ENCODE data around the gene SV2C.
A peak's percentile ranks its signal among the peaks of the same experiment; 100 is the strongest.
"Not testable (repeated sequence)": the region's sequence is repeated elsewhere in the genome, so short reads cannot be mapped to it uniquely, and the experiment has no call there.

Gene SV2C, protein sequence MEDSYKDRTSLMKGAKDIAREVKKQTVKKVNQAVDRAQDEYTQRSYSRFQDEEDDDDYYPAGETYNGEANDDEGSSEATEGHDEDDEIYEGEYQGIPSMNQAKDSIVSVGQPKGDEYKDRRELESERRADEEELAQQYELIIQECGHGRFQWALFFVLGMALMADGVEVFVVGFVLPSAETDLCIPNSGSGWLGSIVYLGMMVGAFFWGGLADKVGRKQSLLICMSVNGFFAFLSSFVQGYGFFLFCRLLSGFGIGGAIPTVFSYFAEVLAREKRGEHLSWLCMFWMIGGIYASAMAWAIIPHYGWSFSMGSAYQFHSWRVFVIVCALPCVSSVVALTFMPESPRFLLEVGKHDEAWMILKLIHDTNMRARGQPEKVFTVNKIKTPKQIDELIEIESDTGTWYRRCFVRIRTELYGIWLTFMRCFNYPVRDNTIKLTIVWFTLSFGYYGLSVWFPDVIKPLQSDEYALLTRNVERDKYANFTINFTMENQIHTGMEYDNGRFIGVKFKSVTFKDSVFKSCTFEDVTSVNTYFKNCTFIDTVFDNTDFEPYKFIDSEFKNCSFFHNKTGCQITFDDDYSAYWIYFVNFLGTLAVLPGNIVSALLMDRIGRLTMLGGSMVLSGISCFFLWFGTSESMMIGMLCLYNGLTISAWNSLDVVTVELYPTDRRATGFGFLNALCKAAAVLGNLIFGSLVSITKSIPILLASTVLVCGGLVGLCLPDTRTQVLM

DNA sequence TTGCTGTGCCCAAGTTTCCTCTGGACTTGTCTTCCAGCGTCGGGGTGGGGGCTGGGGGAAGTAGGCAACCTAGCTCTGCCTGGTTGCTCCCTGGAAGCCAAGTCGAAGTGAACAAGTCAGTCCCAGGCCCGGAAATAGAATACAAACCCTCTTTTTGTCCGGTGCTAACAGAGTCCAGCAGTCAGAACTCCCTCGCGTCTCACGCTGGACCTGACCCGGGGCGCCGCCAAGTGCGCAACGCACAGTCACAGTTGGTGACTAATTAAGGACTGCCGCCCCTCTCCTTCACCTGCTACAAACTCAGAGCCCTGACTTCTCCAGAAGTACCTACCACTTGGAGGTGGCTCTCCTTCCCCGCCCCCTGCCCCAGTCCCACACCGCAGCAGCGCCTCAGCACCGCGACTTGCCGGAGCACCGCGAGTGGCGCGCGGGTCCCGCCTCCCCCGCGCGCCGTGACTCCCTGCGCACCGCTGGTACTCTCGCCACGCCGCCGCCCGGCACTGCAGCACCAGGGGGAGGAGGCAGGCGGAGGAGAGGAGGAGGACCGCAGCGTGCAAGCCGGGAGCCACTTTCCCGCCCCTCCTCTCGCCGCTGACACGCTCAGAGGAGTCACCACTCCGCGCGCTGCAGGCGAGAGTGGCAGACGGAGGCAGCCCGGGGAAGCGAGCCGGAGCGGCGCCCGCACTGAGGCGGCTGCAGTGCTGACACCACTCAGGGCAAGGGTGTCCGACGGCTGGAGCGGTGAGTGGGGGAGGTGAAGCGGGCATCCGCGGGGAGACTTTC, at the start of gene SV2C:
Gene SV2C (plus strand): TSS at position 612 of the 783 bp plus-strand sequence. CDS start 48,368 bp downstream, outside the sequence.
- Mint-ChIP-seq H3K27me3 (peaks cover 45% of the 10 kb centered on the region), H3K36me3 (no peaks in the 10 kb centered on the region), H3K4me1 (ENCODE audit: low read depth) (peaks cover 27% of the 10 kb centered on the region), H3K9me3 (ENCODE audit: low read depth) (no peaks in the 10 kb centered on the region), H3K4me3 (peak within 1 kb of the TSS; percentile 78), H3K27ac (no peak within 1 kb of the TSS)

DNA sequence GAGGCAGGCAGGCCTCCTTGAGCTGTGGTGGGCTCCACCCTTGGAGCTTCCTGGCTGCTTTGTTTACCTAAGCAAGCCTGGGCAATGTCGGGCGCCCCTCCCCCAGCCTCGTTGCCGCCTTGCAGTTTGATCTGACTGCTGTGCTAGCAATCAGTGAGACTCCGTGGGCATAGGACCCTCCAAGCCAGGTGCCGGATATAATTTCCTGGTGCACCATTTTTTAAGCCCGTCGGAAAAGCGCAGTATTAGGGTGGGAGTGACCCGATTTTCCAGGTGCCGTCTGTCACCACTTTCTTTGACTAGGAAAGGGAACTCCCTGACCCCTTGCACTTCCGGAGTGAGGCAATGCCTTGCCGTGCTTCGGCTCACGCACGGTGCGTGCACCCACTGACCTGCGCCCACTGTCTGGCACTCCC, 45.4 kb upstream of the SV2C start:
- peaks cover 14% of the 10 kb centered on the region for H3K27me3 Mint-ChIP-seq
- peak overlapping the region; percentile 27 for H3K4me3 Mint-ChIP-seq
- not testable (repeated sequence) for H3K9me3 Mint-ChIP-seq (ENCODE audit: low read depth); H3K4me1 Mint-ChIP-seq (ENCODE audit: low read depth); H3K27ac Mint-ChIP-seq; H3K36me3 Mint-ChIP-seq

DNA sequence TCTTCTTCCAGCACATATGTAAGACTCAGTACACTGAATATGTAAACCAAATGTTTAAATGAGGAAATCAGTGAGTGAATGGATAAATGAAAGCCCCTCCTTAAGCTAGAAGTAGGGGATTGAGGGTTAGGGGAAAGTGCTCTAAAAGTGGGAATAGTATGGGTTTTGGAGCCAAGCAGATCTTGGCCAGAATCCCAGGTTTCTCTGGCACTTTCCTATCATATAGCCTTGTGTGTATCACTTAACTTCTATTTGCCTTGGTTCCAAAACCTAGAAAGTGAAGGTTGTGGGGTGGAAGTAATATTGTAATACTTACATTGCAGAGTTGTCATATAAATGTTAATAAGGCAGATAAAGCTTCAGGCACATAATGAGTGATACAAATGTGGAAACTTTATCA, 45.0 kb upstream of the SV2C start:
- Mint-ChIP-seq H3K4me1 (ENCODE audit: low read depth) (peaks cover 6% of the 10 kb centered on the region), H3K4me3 (peak overlapping the region; percentile 27), H3K36me3 (no peaks in the 10 kb centered on the region), H3K27me3 (peaks cover 14% of the 10 kb centered on the region), H3K27ac (no peak overlapping the region), H3K9me3 (ENCODE audit: low read depth) (no peaks in the 10 kb centered on the region)

DNA sequence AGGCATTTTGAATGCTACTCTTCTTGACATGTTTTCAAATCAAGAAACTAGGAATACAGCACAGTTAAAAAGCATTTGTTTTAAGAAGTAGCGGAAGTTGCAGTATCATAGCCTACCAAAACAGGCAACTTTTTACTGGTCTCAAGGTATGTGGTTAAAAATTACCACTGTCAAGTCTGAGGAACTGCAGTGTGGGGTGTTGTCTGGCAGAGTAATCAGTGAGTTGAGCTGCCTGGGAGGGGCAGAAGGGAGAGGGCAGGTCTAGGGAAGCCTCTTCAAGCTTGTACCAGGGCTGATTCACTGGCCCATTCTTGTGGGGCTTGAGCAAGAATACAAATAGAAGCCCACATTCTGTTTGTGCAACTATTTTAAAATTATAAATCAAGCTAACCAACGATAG, 42.4 kb upstream of the SV2C start:
- no peak overlapping the region for H3K4me3 Mint-ChIP-seq

DNA sequence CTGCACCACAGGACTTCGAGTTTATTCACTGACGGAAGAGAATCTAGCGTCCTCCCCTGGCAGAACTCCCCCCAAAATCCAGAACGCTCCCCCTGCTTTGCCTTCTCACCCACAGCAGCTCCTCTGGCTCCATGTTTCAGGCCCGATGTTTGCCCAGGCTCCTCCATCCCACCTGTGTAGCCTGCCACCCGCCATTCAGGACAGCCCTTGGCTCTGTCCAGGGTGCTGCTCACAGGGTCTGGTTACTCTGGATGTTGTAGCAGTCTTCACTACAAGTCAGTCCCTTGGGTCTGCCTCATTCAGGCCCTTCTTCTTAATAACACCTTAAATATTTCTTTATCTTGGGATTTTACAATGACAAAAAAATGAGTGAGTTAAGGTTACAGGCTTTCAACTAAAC, 41.3 kb upstream of the SV2C start:
- no peaks in the 10 kb centered on the region for H3K9me3 Mint-ChIP-seq (ENCODE audit: low read depth)
- no peaks in the 10 kb centered on the region for H3K36me3 Mint-ChIP-seq
- no peak overlapping the region for H3K27ac Mint-ChIP-seq
- H3K4me1 Mint-ChIP-seq (ENCODE audit: low read depth) = peaks cover 6% of the 10 kb centered on the region
- H3K27me3 Mint-ChIP-seq = peaks cover 21% of the 10 kb centered on the region
- H3K4me3 Mint-ChIP-seq = no peak overlapping the region

More for the DNA sequence above, 42.4 kb upstream of the SV2C start:
- Mint-ChIP-seq H3K27me3 (peaks cover 18% of the 10 kb centered on the region), H3K4me1 (ENCODE audit: low read depth) (peaks cover 6% of the 10 kb centered on the region), H3K9me3 (ENCODE audit: low read depth) (no peaks in the 10 kb centered on the region), H3K36me3 (no peaks in the 10 kb centered on the region), H3K27ac (no peak overlapping the region)

DNA sequence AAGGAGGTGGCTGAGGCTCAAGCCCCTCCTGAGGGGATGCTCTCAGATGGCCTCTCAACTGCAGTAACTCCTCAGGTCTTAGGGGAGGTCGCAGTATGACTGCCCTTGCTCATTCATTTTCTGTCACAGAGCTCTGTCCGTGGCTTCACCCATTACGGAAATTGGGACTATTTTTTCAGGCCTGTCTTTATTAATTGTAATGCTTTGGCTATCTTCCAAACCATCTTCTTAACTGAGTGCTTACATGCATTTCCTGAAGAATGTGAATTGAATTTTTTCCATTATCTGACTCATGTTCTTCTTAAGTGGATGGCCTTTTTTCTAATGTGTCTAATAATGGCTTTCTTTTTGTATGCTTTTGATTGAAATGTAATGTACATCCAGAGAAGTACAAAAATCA, 36.4 kb upstream of the SV2C start:
- no peak overlapping the region for H3K4me3 Mint-ChIP-seq
- no peak overlapping the region for H3K27ac Mint-ChIP-seq
- H3K4me1 Mint-ChIP-seq (ENCODE audit: low read depth) = no peaks in the 10 kb centered on the region
- peaks cover 20% of the 10 kb centered on the region for H3K27me3 Mint-ChIP-seq
- H3K9me3 Mint-ChIP-seq (ENCODE audit: low read depth) = no peaks in the 10 kb centered on the region
- H3K36me3 Mint-ChIP-seq = no peaks in the 10 kb centered on the region

DNA sequence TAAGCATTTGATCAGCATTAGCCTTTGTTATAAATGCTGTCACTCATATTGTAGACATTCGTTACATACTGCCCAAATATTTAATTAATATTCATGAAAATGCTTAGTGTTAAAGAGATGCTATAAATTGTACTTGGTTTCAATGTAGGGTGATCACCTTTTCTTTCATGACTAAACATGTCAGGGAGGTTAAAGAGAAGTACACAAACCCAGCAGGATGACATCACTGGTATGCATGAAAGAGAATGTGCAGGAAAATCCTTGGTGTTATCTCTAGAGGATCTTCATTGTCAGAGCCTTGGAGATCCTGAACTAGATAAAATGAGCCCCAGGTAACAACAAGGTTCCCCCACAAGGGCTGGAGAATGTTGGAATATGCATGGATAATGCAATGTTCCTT, 33.0 kb upstream of the SV2C start:
- Mint-ChIP-seq H3K27me3 (peaks cover 16% of the 10 kb centered on the region), H3K4me3 (no peak overlapping the region), H3K4me1 (ENCODE audit: low read depth) (no peaks in the 10 kb centered on the region), H3K9me3 (ENCODE audit: low read depth) (no peaks in the 10 kb centered on the region), H3K27ac (no peak overlapping the region), H3K36me3 (no peaks in the 10 kb centered on the region)

DNA sequence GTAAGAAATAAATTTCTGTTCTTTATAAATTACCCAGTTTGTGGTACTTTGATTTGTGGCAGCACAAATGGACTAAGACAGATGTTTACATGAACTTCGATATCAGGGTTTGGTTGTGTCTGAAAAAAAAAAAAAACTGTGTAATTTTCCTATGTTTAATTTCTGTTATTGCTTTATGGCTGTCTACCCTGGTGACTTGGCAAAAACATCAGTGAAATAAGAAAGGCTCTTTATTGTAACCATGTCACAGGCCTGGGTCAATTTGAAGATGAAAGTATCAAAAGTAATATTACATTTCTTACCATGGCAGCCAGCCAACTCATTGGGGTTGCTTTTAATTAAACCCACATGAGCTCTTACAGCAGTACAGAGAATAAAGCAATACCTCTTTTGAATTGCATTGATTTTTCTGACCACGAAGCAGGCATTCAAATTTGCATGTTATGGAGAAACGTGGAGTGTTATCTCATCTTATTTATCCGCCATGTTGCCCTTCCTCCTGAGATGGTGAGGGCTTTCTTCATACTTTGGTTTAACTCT, 20.6 kb upstream of the SV2C start:
- Mint-ChIP-seq H3K27me3 (peaks cover 5% of the 10 kb centered on the region), H3K36me3 (no peaks in the 10 kb centered on the region), H3K4me3 (no peak overlapping the region), H3K4me1 (ENCODE audit: low read depth) (no peaks in the 10 kb centered on the region), H3K27ac (no peak overlapping the region), H3K9me3 (ENCODE audit: low read depth) (no peaks in the 10 kb centered on the region)

DNA sequence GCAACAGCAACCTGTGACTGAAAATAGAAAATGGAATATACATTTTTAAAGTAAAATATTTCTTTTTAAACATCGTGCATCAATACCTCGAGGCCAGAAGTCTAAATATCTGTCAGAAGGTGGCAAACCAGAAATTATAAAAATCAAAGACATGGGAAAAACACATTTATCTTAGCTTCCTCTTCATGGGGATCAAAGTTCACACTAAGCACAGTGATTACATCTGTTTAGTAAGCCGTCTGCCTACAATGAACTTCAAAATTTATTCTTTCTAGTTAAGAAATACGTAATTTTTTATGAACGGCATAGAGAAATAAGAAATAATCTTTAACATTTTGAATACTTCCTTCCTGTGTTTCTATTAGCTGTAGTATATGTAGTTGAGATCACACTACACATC, 17.9 kb upstream of the SV2C start:
- no peaks in the 10 kb centered on the region for H3K9me3 Mint-ChIP-seq (ENCODE audit: low read depth)
- H3K27ac Mint-ChIP-seq = no peak overlapping the region
- H3K4me3 Mint-ChIP-seq = no peak overlapping the region
- H3K4me1 Mint-ChIP-seq (ENCODE audit: low read depth) = no peaks in the 10 kb centered on the region
- peaks cover 2% of the 10 kb centered on the region for H3K27me3 Mint-ChIP-seq
- H3K36me3 Mint-ChIP-seq = no peaks in the 10 kb centered on the region

DNA sequence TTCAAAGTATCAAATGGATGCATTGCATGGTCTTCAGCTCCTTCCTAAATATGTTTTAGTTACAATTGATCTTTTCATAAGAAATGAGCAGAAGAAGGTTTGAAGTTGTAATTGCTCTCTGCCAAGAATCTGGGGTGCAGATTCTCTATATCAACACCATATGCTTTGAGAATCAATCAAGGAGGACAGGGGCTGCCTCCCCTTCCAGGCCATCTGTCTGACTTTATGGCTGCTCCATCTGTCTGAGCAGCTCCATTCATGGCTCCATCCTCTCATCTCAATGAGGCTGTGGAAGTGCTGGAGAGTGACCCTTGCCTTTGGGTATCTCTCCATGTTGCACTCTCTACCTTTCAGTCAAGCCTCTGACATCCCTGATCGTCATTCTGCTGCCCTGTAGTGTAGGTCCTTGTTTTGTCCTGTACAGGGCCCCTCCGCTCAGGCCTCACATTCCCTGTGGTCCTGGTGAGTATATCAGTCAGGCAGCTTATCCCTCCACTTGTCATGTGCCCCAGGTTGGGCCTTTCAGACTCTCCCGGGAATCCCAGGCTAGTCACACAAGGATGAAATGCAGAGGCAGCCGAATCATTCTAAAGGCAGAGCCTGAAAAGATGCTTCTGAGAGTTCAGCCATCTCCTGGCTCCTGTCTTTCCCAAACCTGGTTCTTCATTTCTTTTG, 14.0 kb upstream of the SV2C start:
- H3K36me3 Mint-ChIP-seq = no peaks in the 10 kb centered on the region
- H3K27me3 Mint-ChIP-seq = peaks cover 15% of the 10 kb centered on the region
- H3K4me3 Mint-ChIP-seq = no peak overlapping the region
- no peak overlapping the region for H3K27ac Mint-ChIP-seq
- H3K4me1 Mint-ChIP-seq (ENCODE audit: low read depth) = no peaks in the 10 kb centered on the region
- no peaks in the 10 kb centered on the region for H3K9me3 Mint-ChIP-seq (ENCODE audit: low read depth)

DNA sequence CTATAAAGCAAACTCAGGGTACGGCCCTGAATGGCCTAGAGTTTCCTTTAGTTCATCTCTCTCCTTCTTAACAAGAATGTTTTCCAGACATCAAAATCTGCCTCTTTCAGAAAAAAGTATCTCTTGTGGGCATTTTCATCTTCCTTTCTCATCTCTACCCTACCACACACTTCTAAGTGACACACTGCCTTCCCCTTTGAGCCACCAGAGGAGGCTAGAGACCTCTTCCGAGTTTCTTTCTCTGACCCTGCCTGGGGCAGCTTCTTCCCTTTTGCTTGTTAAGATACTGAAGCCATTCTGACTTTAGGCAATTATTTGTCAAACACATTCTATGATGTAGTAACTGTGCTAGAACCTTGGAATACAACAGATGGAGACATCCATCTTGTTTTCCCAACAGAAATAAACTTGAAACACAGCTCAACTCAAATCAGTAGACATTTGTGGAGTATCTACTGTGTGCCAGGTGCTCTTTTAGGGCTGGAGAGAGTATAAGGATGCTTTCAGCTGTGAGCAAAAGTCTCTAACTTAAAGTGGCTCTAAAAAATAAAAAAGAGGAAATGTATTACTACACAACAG, 8.6 kb upstream of the SV2C start:
- Mint-ChIP-seq H3K9me3 (ENCODE audit: low read depth) (no peaks in the 10 kb centered on the region), H3K4me3 (no peak overlapping the region), H3K4me1 (ENCODE audit: low read depth) (no peaks in the 10 kb centered on the region), H3K27ac (no peak overlapping the region), H3K36me3 (no peaks in the 10 kb centered on the region), H3K27me3 (peaks cover 36% of the 10 kb centered on the region)

DNA sequence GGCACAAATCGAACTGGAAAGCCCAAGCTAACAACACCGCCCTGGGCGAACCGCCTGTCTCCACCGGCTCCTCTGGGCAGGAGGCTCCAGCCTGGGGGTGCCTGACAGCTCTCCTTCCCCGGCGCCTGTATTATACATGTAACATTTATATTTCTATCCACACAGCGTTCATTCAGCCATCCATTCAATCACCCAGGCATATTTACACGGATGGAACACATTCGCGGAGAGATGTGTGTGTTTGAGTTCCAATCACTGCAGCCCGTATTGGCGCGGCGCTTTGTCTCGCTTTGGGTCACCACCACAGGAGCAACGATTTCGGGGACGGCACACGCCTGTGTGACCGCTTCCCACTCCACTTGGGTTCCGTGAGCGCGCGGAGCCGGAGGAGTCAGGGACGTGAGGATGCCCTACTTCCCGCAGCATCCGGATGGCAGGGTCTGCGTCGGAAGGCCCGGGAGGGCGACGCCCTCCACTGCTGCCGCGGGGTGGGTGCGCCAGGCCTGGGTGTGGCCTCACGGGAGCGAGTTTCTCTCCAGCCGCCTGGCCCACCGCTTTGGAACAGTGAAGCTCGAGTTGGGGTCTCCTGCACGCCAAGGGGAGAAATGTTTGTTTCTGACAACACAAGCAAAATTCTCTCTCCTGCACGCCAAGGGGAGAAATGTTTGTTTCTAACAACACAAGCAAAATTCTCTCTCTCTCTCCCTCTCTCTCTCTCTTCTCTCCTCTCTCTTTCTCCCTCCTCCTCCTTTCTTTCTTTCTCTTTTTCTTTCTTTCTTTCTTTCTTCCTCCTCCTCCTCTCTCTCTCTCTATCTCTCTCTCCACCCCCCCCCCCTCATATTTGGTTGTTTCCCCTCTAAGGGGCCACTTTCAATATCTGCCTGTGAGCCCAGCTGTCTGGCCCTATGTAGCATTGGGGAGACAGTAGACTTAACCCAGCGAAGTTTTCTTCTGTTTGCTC, 1.1 kb upstream of the SV2C start:
- Mint-ChIP-seq H3K4me1 (ENCODE audit: low read depth) (peaks cover 27% of the 10 kb centered on the region), H3K36me3 (no peaks in the 10 kb centered on the region), H3K27me3 (peaks cover 44% of the 10 kb centered on the region), H3K9me3 (ENCODE audit: low read depth) (no peaks in the 10 kb centered on the region), H3K4me3 (peak overlapping the region; percentile 68), H3K27ac (no peak overlapping the region)

Measured in activated naive CD8-positive, alpha-beta T cell (primary cell).